Activated CD8-positive, alpha-beta memory T cell treated with anti-CD3 and anti-CD28 coated beads, Interleukin-2, amount 50 U/mL, for 1 hour (primary cell): Measurements from ENCODE around the gene TREML4.

ENCODE experiments used
- DNase-seq: peaks from one replicate; pipeline ENCODE4 v3.0.0-alpha.2; 2020; ENCODE audit errors: extremely low read depth

TREML4 gene

DNA sequence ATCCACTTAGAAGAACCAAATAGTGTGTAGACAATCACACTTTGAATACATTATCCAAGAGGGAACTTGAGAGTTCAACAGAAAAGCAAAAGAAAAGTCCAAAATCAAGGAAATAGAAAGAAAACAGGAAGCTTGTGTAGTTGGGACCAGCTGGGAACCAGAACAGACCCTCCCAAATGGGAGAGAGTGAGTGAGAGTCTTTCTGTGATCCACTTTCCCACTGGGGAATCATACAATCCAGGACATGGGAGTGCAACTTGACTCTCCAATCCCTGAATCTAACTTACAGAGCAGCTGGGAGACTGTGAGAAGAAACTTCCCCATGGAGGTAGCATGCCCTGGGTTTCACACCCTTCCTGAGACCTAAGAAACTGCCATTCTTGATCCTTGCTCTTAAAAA, 27.0 kb downstream of the TREML4 start:
- DNase-seq = no peak

DNA sequence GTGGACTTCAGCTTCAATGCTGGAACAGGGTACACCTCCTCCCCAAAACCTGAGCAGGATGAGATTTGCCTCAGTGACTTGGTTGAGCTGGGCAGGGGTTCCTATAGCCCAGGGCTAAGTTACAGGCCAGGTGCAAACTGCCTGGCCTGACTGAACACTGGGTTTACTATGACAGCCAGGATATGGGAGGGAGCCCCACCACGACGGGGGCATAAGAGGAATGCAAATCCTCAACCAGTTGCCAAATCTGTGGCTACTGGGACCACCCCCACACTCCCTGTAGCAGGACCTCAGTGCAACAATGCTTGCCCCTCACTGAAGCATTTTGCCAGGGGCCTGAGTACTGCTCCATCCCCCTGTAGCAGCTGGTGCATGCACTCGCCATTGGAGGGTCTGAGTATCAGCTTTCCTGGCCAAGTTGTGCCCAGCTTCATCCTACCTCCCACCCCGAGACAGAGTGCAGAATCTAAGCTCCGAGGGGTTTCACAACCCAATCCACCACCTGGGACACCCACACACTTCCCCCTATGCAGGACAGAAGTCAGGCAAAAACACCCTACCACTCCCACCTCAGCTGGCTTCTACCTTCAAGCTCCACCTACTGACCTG, 27.6 kb downstream of the TREML4 start:
- no peak for DNase-seq

DNA sequence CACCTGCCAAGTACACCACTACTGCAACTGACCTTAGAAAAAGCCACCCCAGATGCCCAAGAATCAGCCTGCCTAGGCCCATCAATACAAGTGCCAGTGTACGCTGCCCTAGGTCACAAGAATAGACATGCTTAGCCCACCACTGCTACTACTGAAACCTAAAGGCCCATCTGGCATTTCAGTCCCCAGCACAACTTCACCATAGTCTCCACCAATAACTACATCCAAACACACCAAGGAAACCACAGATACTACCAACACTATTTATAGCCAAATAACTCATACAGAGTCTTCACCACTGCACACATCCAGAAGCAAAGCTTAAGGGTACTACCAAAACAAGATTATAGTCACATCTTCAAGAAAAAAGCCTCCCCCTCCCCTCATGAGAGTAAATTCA, 28.2 kb downstream of the TREML4 start:
- no peak for DNase-seq

DNA sequence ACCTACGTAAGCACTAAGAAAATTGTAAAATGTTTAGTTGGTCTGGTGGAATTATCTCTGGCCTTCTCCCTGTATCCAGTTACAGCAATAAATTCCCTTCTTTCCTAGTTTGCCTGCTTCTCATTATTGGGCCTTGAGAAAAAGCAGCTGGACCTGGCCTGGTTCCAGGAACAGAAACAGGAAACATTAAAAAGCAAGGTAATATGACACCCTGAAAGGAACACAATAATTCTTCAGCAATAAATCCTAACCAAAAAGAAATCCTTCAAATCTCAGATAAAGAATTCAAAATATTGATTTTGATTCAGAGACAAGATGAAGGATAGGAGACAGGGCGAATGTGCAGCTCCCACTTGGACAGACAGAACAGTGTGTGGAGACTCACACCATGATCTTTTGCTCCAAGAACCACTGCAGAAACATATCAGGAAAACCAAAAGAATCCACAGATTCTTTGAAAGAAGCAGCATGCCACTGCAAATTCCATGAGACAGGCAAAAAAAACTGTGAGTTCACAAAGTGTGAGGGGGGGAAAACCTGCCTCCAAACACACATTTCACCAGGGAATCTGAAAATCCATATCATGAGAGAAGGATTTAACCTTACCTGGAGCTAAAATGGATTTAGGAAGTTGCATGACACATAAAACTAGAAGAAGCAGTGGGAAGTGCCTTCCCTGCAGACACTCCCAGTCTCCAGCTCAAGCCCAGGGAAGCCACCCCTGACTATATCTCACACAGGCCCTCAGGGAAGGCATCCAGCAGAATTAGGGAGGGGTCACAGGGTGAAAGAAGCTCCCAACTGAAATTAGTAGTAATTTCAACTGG, 29.4 kb downstream of the TREML4 start:
- DNase-seq = no peak

DNA sequence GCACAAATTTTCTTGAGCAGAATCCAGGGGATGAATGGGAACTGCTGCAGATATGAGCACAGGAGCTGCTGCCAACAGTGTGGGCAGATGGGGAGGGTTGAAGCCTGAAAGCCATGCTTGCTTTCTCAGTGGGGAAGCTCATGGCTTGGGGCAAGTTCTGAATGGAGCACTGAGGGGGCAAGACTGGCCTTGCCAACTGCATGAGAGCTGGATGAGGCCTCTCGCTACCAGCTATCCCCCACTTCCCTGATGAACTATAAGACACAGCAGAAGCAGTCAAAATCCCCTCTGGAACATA, 30.0 kb downstream of the TREML4 start:
- no peak for DNase-seq

DNA sequence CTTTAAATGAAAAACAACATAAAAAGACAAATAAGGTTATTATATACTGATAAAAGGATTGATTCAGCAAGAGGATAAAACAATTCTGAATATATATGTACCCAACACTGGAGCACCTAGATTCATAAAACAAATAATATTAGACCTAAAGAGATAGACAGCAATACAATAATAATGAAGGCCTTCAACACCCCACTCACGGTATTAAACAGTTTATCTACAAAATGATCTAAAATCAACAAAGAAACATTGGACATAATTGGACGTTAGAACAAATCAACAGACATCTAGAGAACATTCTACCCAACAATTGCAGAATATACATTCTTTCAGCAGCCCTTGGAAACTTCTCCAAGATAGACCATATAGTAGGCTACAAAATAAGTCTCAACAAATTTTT, 34.3 kb downstream of the TREML4 start:
- DNase-seq = no peak

DNA sequence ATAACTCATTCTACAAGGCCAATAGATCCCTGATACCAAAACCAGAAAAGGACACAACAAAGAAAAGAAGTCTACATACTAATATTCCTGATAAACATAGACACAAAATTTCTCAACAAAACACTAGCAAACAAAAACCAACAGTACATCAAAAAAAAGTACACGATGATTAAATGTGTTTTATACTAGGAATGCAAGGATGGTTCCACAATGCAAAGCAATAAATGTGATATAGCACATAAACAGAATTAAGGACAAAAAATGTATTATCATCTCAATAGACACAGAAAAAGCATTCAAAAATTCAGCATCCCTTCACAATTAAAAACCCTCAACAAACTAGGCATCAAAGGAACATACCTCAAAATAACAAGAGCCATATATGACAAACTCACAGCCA, 35.1 kb downstream of the TREML4 start:
- no peak for DNase-seq

DNA sequence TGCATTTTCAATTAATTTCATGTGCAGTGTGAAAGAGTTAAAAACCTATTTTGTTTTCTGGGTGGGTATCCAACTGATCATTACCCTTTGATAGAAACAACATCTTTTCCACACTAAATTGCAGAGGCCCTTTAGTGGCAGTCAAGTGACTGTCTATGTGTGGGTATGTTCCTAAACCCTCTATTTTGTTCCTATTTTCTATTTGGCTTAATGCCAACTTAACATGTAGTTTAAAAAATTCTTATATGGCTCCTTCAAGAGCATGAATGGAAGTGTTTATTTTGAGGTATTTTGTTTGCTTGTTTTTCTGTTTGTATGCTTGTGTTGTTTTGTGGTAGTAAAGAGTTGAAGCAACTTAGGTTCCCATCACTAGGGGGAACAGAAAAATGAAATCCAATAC, 38.4 kb downstream of the TREML4 start:
- DNase-seq = no peak

DNA sequence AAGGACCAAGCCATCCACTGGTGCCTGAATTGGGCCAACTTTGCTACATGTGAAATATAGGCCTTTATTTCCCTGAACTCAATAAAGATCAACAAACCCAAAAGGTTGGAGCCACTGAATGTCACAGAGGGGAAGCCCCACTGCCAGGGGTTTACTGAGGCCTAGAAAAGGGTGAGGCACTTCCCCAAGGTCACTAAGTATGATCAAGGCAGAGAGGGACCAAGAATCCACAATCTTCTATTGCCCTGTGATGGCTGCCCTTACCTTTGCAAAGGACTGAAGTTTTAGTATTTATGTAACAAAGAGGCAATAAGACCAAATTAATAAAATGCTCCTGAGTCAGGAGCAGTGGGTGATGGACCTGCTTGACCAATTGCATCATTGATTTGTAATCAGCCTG, 40.3 kb downstream of the TREML4 start:
- DNase-seq = no peak

DNA sequence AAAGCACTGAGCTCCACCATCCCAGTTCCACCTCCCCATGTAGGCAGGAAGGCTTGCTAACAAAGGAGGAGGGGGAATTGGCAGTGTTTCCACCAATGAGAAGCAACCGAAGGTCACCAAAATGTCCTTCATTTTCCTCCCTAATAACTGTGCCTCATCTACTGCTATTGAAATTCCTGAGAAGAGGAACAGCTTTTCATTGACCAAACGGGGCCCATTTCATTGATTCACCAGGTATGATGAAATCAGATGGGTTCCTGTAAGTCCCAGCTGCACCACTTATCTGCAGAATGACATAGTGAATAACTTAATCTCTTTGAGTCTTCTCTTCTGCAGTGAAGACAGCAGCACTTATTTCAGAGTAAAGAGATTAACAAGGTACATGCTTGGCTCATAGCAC, 41.0 kb downstream of the TREML4 start:
- DNase-seq = no peak

DNA sequence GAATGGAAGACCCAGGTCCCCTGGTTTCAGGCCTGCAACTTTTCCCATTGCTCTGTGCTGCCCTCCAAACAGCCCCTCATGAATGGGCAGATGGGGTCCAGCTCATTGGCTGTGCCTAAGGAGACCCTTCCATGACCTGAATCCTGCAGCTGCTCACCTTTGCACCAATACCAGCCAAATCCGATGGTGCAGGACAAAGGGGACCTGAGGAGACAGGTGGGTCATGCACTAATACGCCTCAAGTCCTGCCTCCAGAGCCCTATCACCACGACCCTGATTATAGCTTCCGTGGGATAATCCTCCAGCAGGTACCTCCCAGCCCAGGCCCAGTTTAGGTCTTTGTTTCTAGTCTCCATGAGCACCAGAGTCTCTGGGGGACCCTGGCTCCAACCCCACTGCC, 41.6 kb downstream of the TREML4 start:
- DNase-seq = no peak

DNA sequence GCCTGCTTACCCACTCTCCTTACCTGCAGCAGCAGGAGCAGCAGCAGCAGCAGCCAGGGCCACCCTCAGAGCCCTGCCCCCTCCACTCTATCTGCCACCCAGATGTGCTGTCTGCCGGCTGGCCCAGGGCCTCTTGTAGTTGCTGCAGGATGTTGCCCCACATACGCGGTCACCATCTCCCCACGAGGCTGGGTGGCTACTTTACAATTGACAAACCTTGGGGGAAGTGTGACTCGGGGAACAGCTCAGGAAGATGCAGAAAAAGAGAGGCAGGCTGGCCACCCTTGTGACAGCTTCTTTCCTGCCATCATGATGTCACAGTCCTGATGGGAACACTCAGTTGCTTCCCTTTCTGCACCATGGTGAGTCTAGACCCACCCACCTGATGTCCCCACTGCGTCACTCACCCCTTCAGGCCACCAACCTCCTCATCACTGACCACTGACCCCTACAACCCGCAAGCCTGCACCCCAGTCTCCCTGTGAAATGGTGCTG, 43.8 kb downstream of the TREML4 start:
- DNase-seq = no peak

DNA sequence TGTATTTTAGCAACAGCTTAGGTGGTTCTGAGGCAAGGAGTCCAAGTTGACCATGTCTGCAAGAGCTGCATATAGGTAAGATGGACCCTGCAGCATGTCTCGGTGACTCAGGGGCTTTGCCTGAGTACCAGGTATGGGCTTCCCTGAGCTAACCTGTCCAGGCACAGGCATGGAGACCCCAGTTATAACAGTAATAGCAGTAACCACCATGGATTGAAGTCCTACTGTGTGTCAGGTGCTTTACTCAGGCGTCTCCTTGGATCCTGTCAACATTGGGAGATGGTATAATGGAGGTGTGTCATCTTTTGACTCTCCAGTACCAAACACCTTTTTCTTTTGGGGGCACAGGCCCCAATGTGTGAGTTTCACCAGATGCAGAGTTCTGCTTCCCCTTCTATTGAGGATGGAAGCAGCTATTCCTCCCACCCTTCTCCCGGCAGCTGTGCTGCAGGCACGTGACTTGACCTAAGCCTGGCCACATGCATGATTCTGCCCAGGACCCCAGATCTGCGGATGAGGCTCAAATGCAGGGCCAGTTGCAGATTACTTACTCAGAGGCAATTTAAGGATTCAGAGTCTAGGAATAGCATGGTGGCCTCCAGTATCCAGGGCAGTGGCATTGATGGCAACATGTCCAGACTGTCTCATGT, 44.6 kb downstream of the TREML4 start:
- no peak for DNase-seq

DNA sequence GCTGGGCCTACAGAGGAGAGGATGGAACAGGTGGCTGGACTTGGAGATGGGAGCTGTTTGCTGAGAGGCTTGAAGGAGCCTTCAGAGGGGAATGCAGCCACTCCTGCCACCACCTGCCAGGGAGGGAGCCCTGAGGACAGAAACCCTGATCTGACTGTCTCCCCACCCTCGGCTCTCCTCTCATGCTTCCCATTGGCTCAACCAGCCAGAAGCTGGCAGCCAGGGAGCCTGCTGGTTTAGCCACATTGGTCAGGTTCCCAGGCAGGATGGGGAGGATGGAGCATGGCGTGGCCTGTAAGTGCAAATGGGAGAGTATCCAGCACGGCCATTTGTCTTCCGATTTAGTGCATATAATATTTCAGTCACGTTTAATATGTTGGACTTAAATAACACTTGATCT, 45.6 kb downstream of the TREML4 start:
- DNase-seq = no peak

DNA sequence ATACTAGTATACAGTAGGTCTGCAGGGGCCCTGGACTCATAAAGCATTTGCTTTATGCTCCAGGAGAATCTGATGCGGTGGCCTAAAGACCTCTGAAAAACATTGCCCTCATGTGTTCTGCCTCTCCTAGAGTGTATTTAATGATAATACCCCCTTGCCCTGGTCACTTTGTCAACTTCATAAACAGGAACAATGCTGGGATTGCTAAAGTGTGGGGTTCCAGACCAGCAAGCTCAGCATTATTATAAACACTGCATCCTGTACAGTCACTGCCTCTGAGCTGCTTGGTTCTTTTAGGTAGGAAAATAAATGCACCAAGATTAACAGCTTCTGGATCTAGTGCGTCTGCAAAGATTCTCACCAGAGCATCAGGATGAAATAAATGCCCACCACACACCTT, 46.1 kb downstream of the TREML4 start:
- no peak for DNase-seq

DNA sequence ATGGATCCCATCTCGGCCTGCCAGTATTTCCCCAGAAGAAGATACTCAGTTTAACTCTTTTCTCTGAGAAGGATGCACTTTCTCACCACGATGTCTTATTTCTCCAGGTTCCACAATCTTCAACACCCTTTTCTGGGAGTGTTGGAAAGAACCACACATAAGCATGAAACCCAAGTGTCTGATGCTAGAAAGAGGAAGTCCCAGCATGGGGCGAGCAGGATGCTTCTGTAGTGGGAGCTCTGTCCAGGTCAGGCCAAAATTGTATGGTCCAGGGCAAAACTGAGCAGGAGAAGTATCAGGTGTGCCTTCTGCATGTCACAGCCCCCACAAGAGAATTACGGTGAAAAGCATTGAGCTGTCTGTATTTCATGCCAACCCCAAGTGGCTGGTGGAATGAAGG, 47.3 kb downstream of the TREML4 start:
- DNase-seq = no peak

DNA sequence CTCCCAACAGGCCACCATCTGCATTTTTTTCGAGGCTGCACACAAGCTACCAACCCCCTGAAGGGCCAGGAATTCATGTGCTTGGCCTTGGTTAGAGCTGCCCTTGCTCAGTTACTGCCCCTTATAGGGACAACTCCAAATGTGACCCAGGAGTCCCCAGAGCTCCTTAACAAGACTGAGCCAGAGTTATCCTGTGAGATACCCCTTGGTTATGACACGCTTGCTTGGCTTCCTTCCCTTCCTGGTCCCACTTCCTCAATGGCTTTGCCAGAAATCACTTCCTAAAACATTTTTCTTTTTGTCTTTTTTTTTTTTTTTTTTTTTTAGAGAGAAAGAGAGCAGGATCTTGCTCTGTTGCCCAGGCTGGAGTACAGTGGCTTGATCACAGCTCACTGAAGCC, 49.5 kb downstream of the TREML4 start:
- no peak for DNase-seq

DNA sequence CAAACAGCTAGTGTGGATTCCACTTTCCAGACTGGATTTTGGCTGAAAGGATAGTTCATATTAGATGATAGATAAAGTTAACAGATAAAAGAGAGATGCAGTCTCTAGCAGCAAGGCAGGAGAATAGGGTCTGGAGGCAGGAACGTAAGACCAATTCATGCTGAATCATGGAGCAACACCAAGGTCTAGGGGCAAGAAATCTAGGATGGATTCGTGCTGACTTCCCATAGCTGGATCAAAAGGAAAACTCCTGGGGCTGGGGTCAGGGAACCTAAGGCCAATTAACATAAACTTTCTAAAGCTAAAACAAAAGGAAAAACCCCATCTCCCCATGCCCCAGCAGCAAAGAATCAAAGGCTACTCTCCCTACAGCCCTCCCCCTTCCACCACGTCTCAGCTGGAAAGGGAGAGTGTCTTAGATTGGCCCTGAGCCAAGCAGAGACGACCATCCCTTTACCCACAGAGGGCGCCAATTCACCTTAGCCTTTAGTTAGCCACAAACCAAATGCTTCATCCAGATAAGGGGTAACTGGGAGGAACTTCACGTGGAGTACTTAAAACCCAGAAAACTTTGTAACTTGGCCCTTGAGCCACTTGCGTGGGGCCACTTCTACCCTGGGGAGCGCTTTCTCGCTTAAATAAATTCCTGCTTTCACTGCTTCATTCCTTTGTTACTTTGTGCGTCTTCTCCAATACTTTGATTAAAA, 50.7 kb downstream of the TREML4 start:
- peak; percentile 44 for DNase-seq

DNA sequence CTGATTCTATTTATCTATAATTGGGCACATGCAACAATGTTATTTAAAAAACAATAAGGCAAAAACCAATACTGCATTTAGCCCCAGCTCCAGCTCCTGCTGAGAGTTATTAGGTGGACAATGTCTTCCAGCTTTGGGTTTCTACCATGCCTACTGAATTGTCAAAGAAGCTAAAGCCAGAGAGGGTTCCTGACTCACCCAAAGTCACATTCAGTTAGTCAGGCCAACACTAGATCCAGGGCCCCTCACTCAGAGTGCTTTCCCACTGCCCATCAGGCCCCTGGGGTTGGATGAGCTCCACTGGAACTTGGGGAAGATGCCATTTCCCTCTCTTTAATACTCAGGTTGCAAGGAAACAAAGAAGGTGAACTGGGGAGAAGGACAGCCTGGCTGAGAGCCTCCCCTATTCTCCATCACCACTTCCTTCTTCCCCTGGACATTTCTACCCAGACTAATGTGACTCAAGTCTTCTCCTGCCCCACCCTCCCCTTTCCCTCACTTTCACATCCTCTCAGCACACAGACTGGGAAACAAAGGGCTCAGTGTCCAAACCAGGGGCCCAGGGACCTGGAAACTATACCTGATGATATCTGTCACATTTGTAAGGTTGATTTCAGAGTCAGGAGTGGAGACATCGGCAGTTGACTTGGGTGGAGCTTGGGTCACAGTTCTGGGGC, 52.4 kb downstream of the TREML4 start:
- DNase-seq = no peak

DNA sequence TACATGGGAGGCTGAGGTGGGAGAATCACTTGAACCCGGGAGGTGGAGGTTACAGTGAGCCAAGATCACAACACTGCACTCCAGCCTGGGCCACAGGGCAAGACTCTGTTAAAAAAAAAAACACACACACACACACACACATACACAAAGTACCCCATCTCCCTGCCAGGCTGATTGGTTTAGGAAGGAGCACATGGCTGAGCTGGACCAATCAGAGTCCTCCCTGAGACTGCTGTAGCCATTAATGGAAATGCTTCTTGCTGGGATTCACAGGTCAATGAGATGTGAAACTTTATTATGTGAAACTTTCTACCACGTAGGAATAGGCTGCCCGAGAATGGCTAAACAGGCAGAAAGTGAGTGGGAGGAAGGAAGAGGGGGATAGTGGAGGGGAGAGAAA, 55.5 kb downstream of the TREML4 start:
- DNase-seq = no peak

DNA sequence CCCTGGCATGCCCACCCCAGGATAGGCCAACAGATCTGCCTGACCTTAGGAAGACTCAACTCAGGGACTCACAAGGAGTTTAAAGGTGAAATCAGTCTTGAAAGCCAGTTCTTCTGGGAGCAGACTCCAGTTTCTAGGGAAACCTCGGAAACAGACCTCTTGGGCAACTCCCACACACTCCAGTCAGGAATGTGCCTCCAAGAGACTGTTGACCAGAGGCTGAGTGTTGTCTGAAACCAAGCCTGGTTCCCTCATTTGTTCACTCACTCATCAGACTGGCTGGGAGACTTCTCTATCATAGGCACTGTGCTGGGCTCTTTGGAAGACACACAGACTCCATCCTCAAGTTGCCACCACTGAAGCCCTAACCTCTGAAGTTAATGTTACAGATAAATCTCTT, 56.6 kb downstream of the TREML4 start:
- DNase-seq = no peak
